ENCODE data around the gene EMX1.

DNA sequence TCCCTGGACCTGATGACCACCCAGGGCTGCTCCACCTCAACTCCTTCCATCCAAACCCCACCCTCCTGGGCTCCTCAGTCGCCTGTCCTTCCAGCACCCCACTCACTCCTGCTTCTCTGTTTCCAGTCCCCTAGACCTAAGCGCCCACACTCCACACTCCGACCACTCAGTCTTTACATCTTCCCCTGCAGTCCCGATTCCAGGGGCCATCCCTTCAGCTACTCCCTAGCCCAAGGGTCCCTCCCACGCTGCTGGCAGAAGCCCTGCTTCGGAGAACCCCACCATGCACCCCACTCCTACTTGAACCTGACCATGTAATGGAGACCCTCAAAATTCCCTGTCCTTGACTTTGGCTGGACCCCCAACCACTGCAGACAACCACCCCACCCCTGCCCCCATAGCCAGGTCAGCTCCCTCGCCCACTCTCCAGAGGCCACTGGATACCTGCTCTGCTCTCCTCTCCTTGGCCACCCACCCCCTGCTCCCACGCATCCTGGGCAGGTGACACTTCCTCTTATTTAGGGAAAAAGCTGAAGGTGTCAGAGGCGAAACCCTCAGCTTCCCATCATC is 28.2 kb downstream of the EMX1 start:
- TF ChIP-seq, protein P1, sequence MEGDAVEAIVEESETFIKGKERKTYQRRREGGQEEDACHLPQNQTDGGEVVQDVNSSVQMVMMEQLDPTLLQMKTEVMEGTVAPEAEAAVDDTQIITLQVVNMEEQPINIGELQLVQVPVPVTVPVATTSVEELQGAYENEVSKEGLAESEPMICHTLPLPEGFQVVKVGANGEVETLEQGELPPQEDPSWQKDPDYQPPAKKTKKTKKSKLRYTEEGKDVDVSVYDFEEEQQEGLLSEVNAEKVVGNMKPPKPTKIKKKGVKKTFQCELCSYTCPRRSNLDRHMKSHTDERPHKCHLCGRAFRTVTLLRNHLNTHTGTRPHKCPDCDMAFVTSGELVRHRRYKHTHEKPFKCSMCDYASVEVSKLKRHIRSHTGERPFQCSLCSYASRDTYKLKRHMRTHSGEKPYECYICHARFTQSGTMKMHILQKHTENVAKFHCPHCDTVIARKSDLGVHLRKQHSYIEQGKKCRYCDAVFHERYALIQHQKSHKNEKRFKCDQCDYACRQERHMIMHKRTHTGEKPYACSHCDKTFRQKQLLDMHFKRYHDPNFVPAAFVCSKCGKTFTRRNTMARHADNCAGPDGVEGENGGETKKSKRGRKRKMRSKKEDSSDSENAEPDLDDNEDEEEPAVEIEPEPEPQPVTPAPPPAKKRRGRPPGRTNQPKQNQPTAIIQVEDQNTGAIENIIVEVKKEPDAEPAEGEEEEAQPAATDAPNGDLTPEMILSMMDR (IDR thresholded peaks at IDR 0.05): no peak
- TF ChIP-seq POLR2A (IDR thresholded peaks at IDR 0.05): no peak

Measured in lower leg skin (tissue), 3 donors.